ENCODE results near the gene VSTM2A. TPM values are rescaled to one million over a fixed set of nuclear protein-coding genes. Genes with fewer than 3 reads are reported as not detected.
"Not testable (repeated sequence)": the region's sequence is repeated elsewhere in the genome, so short reads cannot be mapped to it uniquely, and the experiment has no call there.

The VSTM2A gene
- not detected for total RNA-seq

- Histone ChIP-seq H3K4me3 (ENCODE audit: low read length) (no peak within 1 kb of the TSS), H3K9me3 (ENCODE audit: low read depth, low read length) (no peaks in the 10 kb centered on the region), H3K4me1 (ENCODE audit: insufficient read depth, low read length) (no peaks in the 10 kb centered on the region), H3K27me3 (ENCODE audit: insufficient read depth, low read length) (peaks cover 42% of the 10 kb centered on the region)
Measured at GRCh38 chr7:54541669-54542625, at the start of gene VSTM2A. Gene VSTM2A, plus strand, starts transcription at chr7:54542375. Its CDS starts 356 bp downstream, at chr7:54542731.

GRCh38 chr7:54504531-54504930, 37.6 kb upstream of the VSTM2A start:
- H3K9me3 ChIP-seq (ENCODE audit: low read depth, low read length); H3K4me1 ChIP-seq (ENCODE audit: insufficient read depth, low read length); H3K27me3 ChIP-seq (ENCODE audit: insufficient read depth, low read length); H3K4me3 ChIP-seq (ENCODE audit: low read length): not testable (repeated sequence)

GRCh38 chr7:54529568-54529967, 12.6 kb upstream of the VSTM2A start:
- Histone ChIP-seq H3K4me3 (ENCODE audit: low read length) (no peak overlapping the region), H3K9me3 (ENCODE audit: low read depth, low read length) (no peaks in the 10 kb centered on the region), H3K27me3 (ENCODE audit: insufficient read depth, low read length) (no peaks in the 10 kb centered on the region), H3K4me1 (ENCODE audit: insufficient read depth, low read length) (no peaks in the 10 kb centered on the region)

- Histone ChIP-seq H3K27me3 (ENCODE audit: insufficient read depth, low read length) (peaks cover 18% of the 10 kb centered on the region), H3K4me3 (ENCODE audit: low read length) (no peak overlapping the region), H3K9me3 (ENCODE audit: low read depth, low read length) (no peaks in the 10 kb centered on the region), H3K4me1 (ENCODE audit: insufficient read depth, low read length) (no peaks in the 10 kb centered on the region)
Measured at GRCh38 chr7:54538122-54538521, 4.1 kb upstream of the VSTM2A start.

GRCh38 chr7:54543051-54543488, 895 bp downstream of the VSTM2A start:
- H3K4me1 ChIP-seq (ENCODE audit: insufficient read depth, low read length), result no peaks in the 10 kb centered on the region
- no peaks in the 10 kb centered on the region for H3K9me3 ChIP-seq (ENCODE audit: low read depth, low read length)
- H3K27me3 ChIP-seq (ENCODE audit: insufficient read depth, low read length), result peaks cover 51% of the 10 kb centered on the region

GRCh38 chr7:54544149-54544526, 2.0 kb downstream of the VSTM2A start:
- Histone ChIP-seq H3K4me3 (ENCODE audit: low read length) (no peak overlapping the region), H3K4me1 (ENCODE audit: insufficient read depth, low read length) (no peaks in the 10 kb centered on the region), H3K27me3 (ENCODE audit: insufficient read depth, low read length) (peaks cover 52% of the 10 kb centered on the region), H3K9me3 (ENCODE audit: low read depth, low read length) (no peaks in the 10 kb centered on the region)

More at GRCh38 chr7:54543051-54543488, 895 bp downstream of the VSTM2A start:
- no peak overlapping the region for H3K4me3 ChIP-seq (ENCODE audit: low read length)

GRCh38 chr7:54544527-54545240, 2.5 kb downstream of the VSTM2A start:
- no peak overlapping the region for H3K4me3 ChIP-seq (ENCODE audit: low read length)
- H3K4me1 ChIP-seq (ENCODE audit: insufficient read depth, low read length), result no peaks in the 10 kb centered on the region
- H3K9me3 ChIP-seq (ENCODE audit: low read depth, low read length), result no peaks in the 10 kb centered on the region
- H3K27me3 ChIP-seq (ENCODE audit: insufficient read depth, low read length), result peaks cover 52% of the 10 kb centered on the region

- peaks cover 52% of the 10 kb centered on the region for H3K27me3 ChIP-seq (ENCODE audit: insufficient read depth, low read length)
- H3K4me3 ChIP-seq (ENCODE audit: low read length), result no peak overlapping the region
- no peaks in the 10 kb centered on the region for H3K4me1 ChIP-seq (ENCODE audit: insufficient read depth, low read length)
- H3K9me3 ChIP-seq (ENCODE audit: low read depth, low read length), result no peaks in the 10 kb centered on the region
Measured at GRCh38 chr7:54545241-54545563, 3.0 kb downstream of the VSTM2A start.

- no peak overlapping the region for H3K4me3 ChIP-seq (ENCODE audit: low read length)
- H3K4me1 ChIP-seq (ENCODE audit: insufficient read depth, low read length), result no peaks in the 10 kb centered on the region
- peaks cover 52% of the 10 kb centered on the region for H3K27me3 ChIP-seq (ENCODE audit: insufficient read depth, low read length)
- H3K9me3 ChIP-seq (ENCODE audit: low read depth, low read length), result no peaks in the 10 kb centered on the region
Measured at GRCh38 chr7:54546081-54546985, 4.2 kb downstream of the VSTM2A start.

GRCh38 chr7:54546986-54547314, 4.8 kb downstream of the VSTM2A start:
- Histone ChIP-seq H3K9me3 (ENCODE audit: low read depth, low read length) (no peaks in the 10 kb centered on the region), H3K4me3 (ENCODE audit: low read length) (no peak overlapping the region), H3K27me3 (ENCODE audit: insufficient read depth, low read length) (peaks cover 46% of the 10 kb centered on the region), H3K4me1 (ENCODE audit: insufficient read depth, low read length) (no peaks in the 10 kb centered on the region)

GRCh38 chr7:54550471-54550870, 8.3 kb downstream of the VSTM2A start:
- Histone ChIP-seq H3K9me3 (ENCODE audit: low read depth, low read length) (no peaks in the 10 kb centered on the region), H3K4me1 (ENCODE audit: insufficient read depth, low read length) (no peaks in the 10 kb centered on the region), H3K27me3 (ENCODE audit: insufficient read depth, low read length) (peaks cover 16% of the 10 kb centered on the region), H3K4me3 (ENCODE audit: low read length) (no peak overlapping the region)

GRCh38 chr7:54556121-54556520, 13.9 kb downstream of the VSTM2A start:
- Histone ChIP-seq H3K27me3 (ENCODE audit: insufficient read depth, low read length) (no peaks in the 10 kb centered on the region), H3K4me3 (ENCODE audit: low read length) (no peak overlapping the region), H3K9me3 (ENCODE audit: low read depth, low read length) (no peaks in the 10 kb centered on the region), H3K4me1 (ENCODE audit: insufficient read depth, low read length) (no peaks in the 10 kb centered on the region)

GRCh38 chr7:54559401-54559800, 17.2 kb downstream of the VSTM2A start:
- Histone ChIP-seq H3K27me3 (ENCODE audit: insufficient read depth, low read length) (no peaks in the 10 kb centered on the region), H3K4me1 (ENCODE audit: insufficient read depth, low read length) (no peaks in the 10 kb centered on the region), H3K4me3 (ENCODE audit: low read length) (no peak overlapping the region), H3K9me3 (ENCODE audit: low read depth, low read length) (no peaks in the 10 kb centered on the region)

GRCh38 chr7:54560198-54560597, 18.0 kb downstream of the VSTM2A start:
- H3K4me1 ChIP-seq (ENCODE audit: insufficient read depth, low read length), result no peaks in the 10 kb centered on the region

GRCh38 chr7:54560723-54561122, 18.5 kb downstream of the VSTM2A start:
- Histone ChIP-seq H3K9me3 (ENCODE audit: low read depth, low read length) (no peaks in the 10 kb centered on the region), H3K27me3 (ENCODE audit: insufficient read depth, low read length) (no peaks in the 10 kb centered on the region), H3K4me1 (ENCODE audit: insufficient read depth, low read length) (no peaks in the 10 kb centered on the region), H3K4me3 (ENCODE audit: low read length) (no peak overlapping the region)

More at GRCh38 chr7:54560198-54560597, 18.0 kb downstream of the VSTM2A start:
- no peak overlapping the region for H3K4me3 ChIP-seq (ENCODE audit: low read length)
- no peaks in the 10 kb centered on the region for H3K27me3 ChIP-seq (ENCODE audit: insufficient read depth, low read length)
- no peaks in the 10 kb centered on the region for H3K9me3 ChIP-seq (ENCODE audit: low read depth, low read length)

Measured in mononuclear cell (primary cell).